GM12891 (cell line): ENCODE results near the gene LCLAT1.

ENCODE experiments used
- POLR2A ChIP-seq: IDR thresholded peaks from 2 replicates; pipeline ENCODE4 v1.6.1; 2011; ENCODE audit warnings: low read depth, low read length, control low read depth
- POLR2AphosphoS5 ChIP-seq: IDR thresholded peaks from 2 replicates; pipeline ENCODE4 v1.6.1; 2011; ENCODE audit warnings: low read depth, low read length, control low read depth

- TF ChIP-seq POLR2A (no peak), POLR2AphosphoS5 (no peak)
Measured at GRCh38 chr2:30655211-30655610, 208.2 kb downstream of the LCLAT1 start.
